IMR-90 (cell line): Measurements from ENCODE around the gene MARCKS. TPM values are rescaled to one million over a fixed set of nuclear protein-coding genes. Genes with fewer than 3 reads are reported as not detected.

Source experiments
- ATAC-seq: fragments of 200-7000 bp; cut with Tn5 transposase; 2 replicates; pipeline ENCODE4 v1.9.1; 2020; ENCODE audit warnings: low read depth, mild to moderate bottlenecking, moderate library complexity
- BruUV-seq: library from RNA; stranded (reverse); fragments of 400-500 nt; replicated peaks from 2 replicates; lab custom pipeline; 2021; lab: Mats Ljungman, UMichigan
- CTCF ChIA-PET: fragments of 300-600 bp; formaldehyde crosslinking; extraction: SDS; loops from one replicate; lab custom pipeline; 2021; ENCODE audit warnings: antibody characterized with exemption; lab: Yijun Ruan, JAX
- POLR2A ChIA-PET: fragments of 300-600 bp; sonication (Branson Sonifier 250); formaldehyde crosslinking; loops from one replicate; lab custom pipeline; 2022; ENCODE audit warnings: antibody characterized with exemption; ENCODE audit not compliant: unreplicated experiment; lab: Charles Lee
- DNase-seq: peaks from one replicate; pipeline ENCODE4 v3.0.0; 2013
- H2AFZ ChIP-seq: replicated peaks from 2 replicates; pipeline ENCODE3; 2013; ENCODE audit warnings: low read length, mild to moderate bottlenecking; ENCODE audit not compliant: poor library complexity
- H2AK5ac ChIP-seq: 2 replicates; pipeline ENCODE4 v1.6.1; 2013; ENCODE audit warnings: low read depth, low read length, inconsistent platforms
- H2AK9ac ChIP-seq: replicated peaks from 2 replicates; pipeline ENCODE3; 2013; ENCODE audit warnings: mild to moderate bottlenecking, low read depth, low read length, moderate library complexity; ENCODE audit not compliant: poor library complexity
- H2BK120ac ChIP-seq: 2 replicates; pipeline ENCODE4 v1.6.1; 2013; ENCODE audit warnings: low read depth, low read length, inconsistent platforms
- H2BK15ac ChIP-seq: 3 replicates; pipeline ENCODE4 v1.6.1; 2013; ENCODE audit warnings: low read depth, low read length, inconsistent platforms
- H2BK20ac ChIP-seq: 2 replicates; pipeline ENCODE4 v1.6.1; 2013; ENCODE audit warnings: low read depth, mild to moderate bottlenecking, inconsistent platforms, low read length, moderate library complexity
- H2BK5ac ChIP-seq: 2 replicates; pipeline ENCODE4 v1.6.1; 2013; ENCODE audit warnings: mild to moderate bottlenecking, low read depth, low read length, inconsistent platforms; ENCODE audit not compliant: poor library complexity, severe bottlenecking
- H3K14ac ChIP-seq: replicated peaks from 2 replicates; pipeline ENCODE4 v1.6.1; 2013; ENCODE audit warnings: low read depth, low read length, inconsistent platforms
- H3K18ac ChIP-seq: 2 replicates; pipeline ENCODE4 v1.6.1; 2013; ENCODE audit warnings: low read depth, low read length, control low read depth
- H3K23ac ChIP-seq: 2 replicates; pipeline ENCODE4 v1.6.1; 2013; ENCODE audit warnings: low read depth, low read length, inconsistent platforms
- H3K27ac ChIP-seq: 2 replicates; pipeline ENCODE4 v1.5.1; 2013; ENCODE audit warnings: mild to moderate bottlenecking, control low read depth, low read length; ENCODE audit not compliant: insufficient read depth
- H3K27me3 ChIP-seq: 2 replicates; pipeline ENCODE4 v1.6.1; 2013; ENCODE audit warnings: low read length; ENCODE audit not compliant: control insufficient read depth, insufficient read depth
- H3K36me3 ChIP-seq: 2 replicates; pipeline ENCODE4 v1.6.1; 2013; ENCODE audit warnings: low read length, mixed read lengths; ENCODE audit not compliant: control insufficient read depth, insufficient read depth
- H3K4ac ChIP-seq: 2 replicates; pipeline ENCODE4 v1.6.1; 2013; ENCODE audit warnings: low read depth, low read length, inconsistent platforms
- H3K4me1 ChIP-seq: 2 replicates; pipeline ENCODE4 v1.6.1; 2013; ENCODE audit warnings: low read length, mixed read lengths; ENCODE audit not compliant: control insufficient read depth, insufficient read depth
- H3K4me2 ChIP-seq: 2 replicates; pipeline ENCODE4 v1.6.1; 2013; ENCODE audit warnings: low read depth, mild to moderate bottlenecking, control low read depth, low read length, moderate library complexity
- H3K4me3 ChIP-seq: 2 replicates; pipeline ENCODE4 v1.5.1; 2013; ENCODE audit warnings: low read depth, mild to moderate bottlenecking, control low read depth, low read length, moderate library complexity; ENCODE audit not compliant: insufficient read depth
- H3K56ac ChIP-seq: 2 replicates; pipeline ENCODE4 v1.6.1; 2013; ENCODE audit warnings: low read length, inconsistent platforms; ENCODE audit not compliant: insufficient read depth; ENCODE audit errors: extremely low read depth
- H3K79me1 ChIP-seq, 2 experiments: 2 replicates each; pipeline ENCODE4 v1.6.1; 2013; ENCODE audit warnings: low read length in 2 of 2, inconsistent platforms in 1 of 2, low read depth in 1 of 2
- H3K9ac ChIP-seq: 2 replicates; pipeline ENCODE4 v1.6.1; 2013; ENCODE audit warnings: low read depth, low read length, control low read depth
- H3K9me1 ChIP-seq: 2 replicates; pipeline ENCODE4 v1.6.1; 2013; ENCODE audit warnings: low read length, inconsistent platforms; ENCODE audit not compliant: insufficient read depth
- H3K9me3 ChIP-seq: 2 replicates; pipeline ENCODE4 v1.6.1; 2013; ENCODE audit warnings: low read length; ENCODE audit not compliant: control insufficient read depth, insufficient read depth
- H4K20me1 ChIP-seq: 2 replicates; pipeline ENCODE4 v1.6.1; 2013; ENCODE audit warnings: low read length, inconsistent platforms; ENCODE audit not compliant: insufficient read depth
- H4K5ac ChIP-seq: 2 replicates; pipeline ENCODE4 v1.6.1; 2013; ENCODE audit warnings: mild to moderate bottlenecking, low read depth, low read length, control low read depth
- H4K8ac ChIP-seq, 2 experiments: 2 replicates each; pipeline ENCODE4 v1.6.1; 2013; ENCODE audit warnings: low read depth in 2 of 2, low read length in 2 of 2, control low read depth in 1 of 2, inconsistent platforms in 1 of 2
- H4K91ac ChIP-seq: 2 replicates; pipeline ENCODE4 v1.6.1; 2013; ENCODE audit warnings: low read depth, low read length, inconsistent platforms; ENCODE audit not compliant: insufficient read depth
- BHLHE40 ChIP-seq: fragments of 150-350 bp; IDR thresholded peaks from 2 replicates; pipeline ENCODE4 v1.6.1; 2016; ENCODE audit warnings: mild to moderate bottlenecking, low read depth, low read length
- CEBPB ChIP-seq: IDR thresholded peaks from 2 replicates; pipeline ENCODE4 v1.6.1; 2012; ENCODE audit warnings: low read depth, low read length, improper control_type of control experiment
- CHD1 ChIP-seq: IDR thresholded peaks from 2 replicates; pipeline ENCODE4 v1.6.1; 2012; ENCODE audit warnings: low read depth, low read length, improper control_type of control experiment
- CTCF ChIP-seq: conservative IDR thresholded peaks from 2 replicates; pipeline ENCODE4 v1.5.1; 2012; ENCODE audit warnings: mild to moderate bottlenecking, low read depth, low read length, improper control_type of control experiment
- ELK1 ChIP-seq: fragments of 150-350 bp; IDR thresholded peaks from 2 replicates; pipeline ENCODE4 v1.6.1; 2016; ENCODE audit warnings: low read depth, mild to moderate bottlenecking, low read length, moderate library complexity, borderline replicate concordance
- FOS ChIP-seq: fragments of 150-350 bp; IDR thresholded peaks from 2 replicates; pipeline ENCODE4 v1.6.1; 2016; ENCODE audit warnings: low read depth, low read length
- MAFK ChIP-seq: IDR thresholded peaks from 2 replicates; pipeline ENCODE4 v1.6.1; 2012; ENCODE audit warnings: low read depth, low read length, improper control_type of control experiment
- MAZ ChIP-seq: IDR thresholded peaks from 2 replicates; pipeline ENCODE4 v1.6.1; 2012; ENCODE audit warnings: low read depth, mild to moderate bottlenecking, low read length, improper control_type of control experiment, moderate library complexity, borderline replicate concordance
- MXI1 ChIP-seq: IDR thresholded peaks from 2 replicates; pipeline ENCODE4 v1.6.1; 2012; ENCODE audit warnings: low read depth, mild to moderate bottlenecking, low read length, moderate library complexity, borderline replicate concordance
- NFE2L2 ChIP-seq: fragments of 150-350 bp; IDR thresholded peaks from 2 replicates; pipeline ENCODE4 v1.6.1; 2016; ENCODE audit warnings: low read depth, mild to moderate bottlenecking, low read length
- POLR2A ChIP-seq: IDR thresholded peaks from 2 replicates; pipeline ENCODE4 v1.6.1; 2012; ENCODE audit warnings: mild to moderate bottlenecking, low read depth, low read length
- RAD21 ChIP-seq: IDR thresholded peaks from 2 replicates; pipeline ENCODE4 v1.6.1; 2012; ENCODE audit warnings: low read length, improper control_type of control experiment
- RCOR1 ChIP-seq: IDR thresholded peaks from 2 replicates; pipeline ENCODE4 v1.6.1; 2012; ENCODE audit warnings: mild to moderate bottlenecking, low read length, improper control_type of control experiment; ENCODE audit not compliant: insufficient replicate concordance
- RFX5 ChIP-seq: IDR thresholded peaks from 2 replicates; pipeline ENCODE4 v1.8.0; 2012; ENCODE audit warnings: low read depth, mild to moderate bottlenecking, low read length, moderate library complexity
- SMC3 ChIP-seq: fragments of 150-350 bp; IDR thresholded peaks from 2 replicates; pipeline ENCODE4 v1.6.1; 2016; ENCODE audit warnings: low read depth, mild to moderate bottlenecking, antibody characterized with exemption, low read length, moderate library complexity
- USF2 ChIP-seq: fragments of 150-350 bp; IDR thresholded peaks from 2 replicates; pipeline ENCODE4 v1.6.1; 2017; ENCODE audit warnings: mild to moderate bottlenecking, antibody characterized with exemption, low read length, low read depth
- WGBS, 2 experiments: methylation state at CpG; one replicate each; pipeline versions ENCODE4 v1.1.5 to v1.1.7; 2013; ENCODE audit warnings: missing lambda C conversion rate in 2 of 2; ENCODE audit not compliant: insufficient read length in 1 of 2; ENCODE audit errors: extremely low coverage in 2 of 2; 5-methylcytosine and 5-hydroxymethylcytosine counted together
- dilution Hi-C: fragments of 300-500 bp; cut with HindIII; formaldehyde crosslinking; loops from one replicate; pipeline ENCODE4 v1.14.3; 2018; ENCODE audit warnings: low sequenced_read_pairs; ENCODE audit not compliant: unreplicated experiment
- in situ Hi-C: fragments of 300-500 bp; cut with MboI; formaldehyde crosslinking; loops from 3 replicates; pipeline ENCODE4 v1.14.3; 2019; ENCODE audit warnings: low sequenced_read_pairs, inconsistent platforms, mixed read lengths
- intact Hi-C: fragments of 100-400 bp; cut with micrococcal nuclease; formaldehyde crosslinking; loops from 2 replicates; pipeline ENCODE4 v1.10.0; 2022
- polyA plus RNA-seq, 3 experiments: library from polyadenylated mRNA; depleted of rRNA; stranded (reverse); fragments of >200 nt; gene quantifications; 2 replicates each; pipeline ENCODE4 v1.2.3, GENCODE V29; 2012; ENCODE audit warnings: low replicate concordance in 1 of 3
- total RNA-seq: library from RNA; depleted of rRNA; stranded (reverse); fragments of >200 nt; gene quantifications from 2 replicates; pipeline ENCODE4 v1.2.3, GENCODE V29; 2012

The MARCKS gene
- total and polyA plus RNA-seq, 2 of the 4 experiments (the other 2 are of a cell fraction) = 34.5 to 40.7 TPM

GRCh38 chr6:113846577-113846976 is 10.6 kb upstream of the MARCKS start:
- Histone ChIP-seq H3K23ac (no peak overlapping the region), H3K4me3 (no peak overlapping the region), H3K4me2 (no peak overlapping the region), H2AK5ac (no peak overlapping the region), H3K4me1 (0 out of 2 replicates have a peak, but pooled peaks cover 2% of the 10 kb centered on the region), H3K9me1 (no peaks in the 10 kb centered on the region), H2BK20ac (no peak overlapping the region), H3K9ac (no peak overlapping the region), H3K27me3 (no peaks in the 10 kb centered on the region), H4K91ac (peak overlapping the region; percentile 53; the same call in 1 of the 2 replicates), H2BK15ac (no peak overlapping the region), H4K5ac (no peak overlapping the region), H2BK120ac (peak overlapping the region; percentile 66), H3K36me3 (no peaks in the 10 kb centered on the region), H2AK9ac (no peak overlapping the region), H3K9me3 (no peaks in the 10 kb centered on the region), H2AFZ (no peak overlapping the region), H3K27ac (no peak overlapping the region), H3K18ac (no peak overlapping the region), H3K14ac (peak overlapping the region; percentile 53; the same call in 1 of the 2 replicates), H4K20me1 (no peaks in the 10 kb centered on the region), H3K79me1 (no peaks in the 10 kb centered on the region), H2BK5ac (no peak overlapping the region), H3K56ac (no peak overlapping the region), H4K8ac (no peak overlapping the region), H3K4ac (no peak overlapping the region)
- TF ChIP-seq MXI1 (no peak), FOS (no peak), RCOR1 (no peak), CTCF (no peak), SMC3 (no peak), USF2 (no peak), ELK1 (no peak), MAFK (no peak), POLR2A (no peak), RFX5 (no peak), MAZ (no peak), RAD21 (no peak), CEBPB (no peak), NFE2L2 (no peak), BHLHE40 (no peak), CHD1 (no peak)
- DNase-seq = no peak
- intact Hi-C loops = no loop called here
- dilution Hi-C loops = no loop called here
- in situ Hi-C loops = no loop called here
- ChIA-PET CTCF (no interaction called here), POLR2A (no interaction called here)
- ATAC-seq = no peak
- BruUV-seq = no TSS peak
- no CpG with 5 or more reads among the region's 1 CpG for WGBS, 2 experiments
